Thyroid gland (tissue), 4 donors: ENCODE data around the gene NFKBIA.
A peak's percentile ranks its signal among the peaks of the same experiment; 100 is the strongest.

Source experiments
- POLR2A ChIP-seq, 2 donors: fragments of 450-650 bp; IDR thresholded peaks; one replicate each; pipeline ENCODE4 v1.6.1; 2017; ENCODE audit warnings: antibody characterized with exemption in 2 of 2, mild to moderate bottlenecking in 2 of 2, moderate library complexity in 1 of 2
- TF ChIP-seq, protein P1 (sequence below), 6 experiments: fragments of 200-600 bp in 3 of 6; fragments of 450-650 bp in 3 of 6; sonication (generic) in 3 of 6; IDR thresholded peaks; one replicate each; pipeline ENCODE4 v1.5.1; 2016 to 2019; ENCODE audit warnings: antibody characterized with exemption in 6 of 6, mild to moderate bottlenecking in 2 of 6, inconsistent platforms in 1 of 6, moderate library complexity in 1 of 6

DNA sequence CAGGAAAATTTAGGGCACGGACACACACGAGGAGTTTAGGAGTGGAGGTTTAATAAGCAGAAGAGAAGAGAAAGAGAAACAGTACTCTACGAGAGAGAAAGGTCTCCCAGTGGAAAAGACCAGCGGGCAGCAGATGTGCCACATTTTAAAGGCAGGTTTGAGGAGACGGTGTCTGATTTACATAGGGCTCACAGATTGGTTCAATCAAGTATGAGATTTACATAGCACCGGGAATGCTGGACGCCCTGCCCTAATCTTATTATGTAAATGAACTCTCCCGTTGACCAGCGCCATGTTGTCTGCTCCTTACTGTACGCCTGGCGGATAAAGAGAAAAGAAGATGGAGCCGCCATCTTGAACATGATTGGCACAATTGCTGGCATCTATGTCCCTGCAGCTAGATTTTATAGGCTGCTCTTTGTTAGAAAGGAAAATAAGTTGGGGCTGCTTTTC lies 17.9 kb downstream of the NFKBIA start:
- TF ChIP-seq, protein P1, sequence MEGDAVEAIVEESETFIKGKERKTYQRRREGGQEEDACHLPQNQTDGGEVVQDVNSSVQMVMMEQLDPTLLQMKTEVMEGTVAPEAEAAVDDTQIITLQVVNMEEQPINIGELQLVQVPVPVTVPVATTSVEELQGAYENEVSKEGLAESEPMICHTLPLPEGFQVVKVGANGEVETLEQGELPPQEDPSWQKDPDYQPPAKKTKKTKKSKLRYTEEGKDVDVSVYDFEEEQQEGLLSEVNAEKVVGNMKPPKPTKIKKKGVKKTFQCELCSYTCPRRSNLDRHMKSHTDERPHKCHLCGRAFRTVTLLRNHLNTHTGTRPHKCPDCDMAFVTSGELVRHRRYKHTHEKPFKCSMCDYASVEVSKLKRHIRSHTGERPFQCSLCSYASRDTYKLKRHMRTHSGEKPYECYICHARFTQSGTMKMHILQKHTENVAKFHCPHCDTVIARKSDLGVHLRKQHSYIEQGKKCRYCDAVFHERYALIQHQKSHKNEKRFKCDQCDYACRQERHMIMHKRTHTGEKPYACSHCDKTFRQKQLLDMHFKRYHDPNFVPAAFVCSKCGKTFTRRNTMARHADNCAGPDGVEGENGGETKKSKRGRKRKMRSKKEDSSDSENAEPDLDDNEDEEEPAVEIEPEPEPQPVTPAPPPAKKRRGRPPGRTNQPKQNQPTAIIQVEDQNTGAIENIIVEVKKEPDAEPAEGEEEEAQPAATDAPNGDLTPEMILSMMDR (IDR thresholded peaks at IDR 0.05), result no peak
- TF ChIP-seq POLR2A (IDR thresholded peaks at IDR 0.05), result peak in 1 of 2 donors; percentile 62
